NCI-H1694 (cell line): ENCODE data around the gene CDK5RAP3.
"Not testable (repeated sequence)": the region's sequence is repeated elsewhere in the genome, so short reads cannot be mapped to it uniquely, and the experiment has no call there.

Source experiments
- DNase-seq: peaks from one replicate; lab custom pipeline; 2025; lab: John Stamatoyannopoulos, UW

Gene CDK5RAP3

GRCh38 chr17:47975189-47975822 lies 4.4 kb downstream of the CDK5RAP3 start:
- DNase-seq = no peak

GRCh38 chr17:47975823-47976205 lies 4.9 kb downstream of the CDK5RAP3 start:
- DNase-seq = no peak

GRCh38 chr17:47978324-47978723 lies 7.4 kb downstream of the CDK5RAP3 start:
- peak; percentile 78 for DNase-seq

- DNase-seq = no peak
Measured at GRCh38 chr17:47980541-47980940, 9.6 kb downstream of the CDK5RAP3 start.

- DNase-seq = no peak
Measured at GRCh38 chr17:47981462-47981861, 10.5 kb downstream of the CDK5RAP3 start.

- DNase-seq = no peak
Measured at GRCh38 chr17:47982091-47982617, 11.2 kb downstream of the CDK5RAP3 start.

- no peak for DNase-seq
Measured at GRCh38 chr17:47982645-47983390, 11.9 kb downstream of the CDK5RAP3 start.

GRCh38 chr17:47983492-47984223 lies 12.7 kb downstream of the CDK5RAP3 start:
- DNase-seq = no peak

- no peak for DNase-seq
Measured at GRCh38 chr17:47986520-47986919, 15.6 kb downstream of the CDK5RAP3 start.

GRCh38 chr17:47987240-47987835 lies 16.4 kb downstream of the CDK5RAP3 start:
- DNase-seq = no peak

- not testable (repeated sequence) for DNase-seq
Measured at GRCh38 chr17:47988445-47988844, 17.5 kb downstream of the CDK5RAP3 start.

GRCh38 chr17:47989159-47989558 lies 18.2 kb downstream of the CDK5RAP3 start:
- no peak for DNase-seq

- no peak for DNase-seq
Measured at GRCh38 chr17:47989700-47990099, 18.8 kb downstream of the CDK5RAP3 start.

- no peak for DNase-seq
Measured at GRCh38 chr17:47990962-47991731, 20.2 kb downstream of the CDK5RAP3 start.

- DNase-seq = no peak
Measured at GRCh38 chr17:47992216-47992615, 21.3 kb downstream of the CDK5RAP3 start.

- DNase-seq = no peak
Measured at GRCh38 chr17:47993031-47993564, 22.2 kb downstream of the CDK5RAP3 start.

- no peak for DNase-seq
Measured at GRCh38 chr17:47993964-47994363, 23.1 kb downstream of the CDK5RAP3 start.

GRCh38 chr17:47994724-47995123 lies 23.8 kb downstream of the CDK5RAP3 start:
- DNase-seq = no peak

- DNase-seq = no peak
Measured at GRCh38 chr17:47995241-47995935, 24.5 kb downstream of the CDK5RAP3 start.

GRCh38 chr17:47996201-47996600 lies 25.3 kb downstream of the CDK5RAP3 start:
- no peak for DNase-seq

GRCh38 chr17:47997586-47997985 lies 26.7 kb downstream of the CDK5RAP3 start:
- DNase-seq = no peak
